Activated T-helper 1 cell treated with Interleukin-2 at 50 U/mL for 16 hours (primary cell): Measurements from ENCODE around the gene SFI1.
A peak's percentile ranks its signal among the peaks of the same experiment; 100 is the strongest.
"Not testable (repeated sequence)": the region's sequence is repeated elsewhere in the genome, so short reads cannot be mapped to it uniquely, and the experiment has no call there.

Source experiments
- DNase-seq: peaks from one replicate; pipeline ENCODE4 v3.0.0-alpha.2; 2020; ENCODE audit warnings: low read depth

SFI1 gene

GRCh38 chr22:31639436-31640039 is 143.2 kb downstream of the SFI1 start:
- no peak for DNase-seq

- no peak for DNase-seq
These were observed 150.1 kb downstream of the SFI1 start for GRCh38 chr22:31646186-31647019.

GRCh38 chr22:31647066-31647465 is 150.7 kb downstream of the SFI1 start:
- DNase-seq = no peak

- no peak for DNase-seq
These were observed 151.4 kb downstream of the SFI1 start for GRCh38 chr22:31647523-31648320.

GRCh38 chr22:31650391-31650790 is 154.1 kb downstream of the SFI1 start:
- DNase-seq = no peak

- DNase-seq = no peak
These were observed 155.3 kb downstream of the SFI1 start for GRCh38 chr22:31651664-31652063.

- no peak for DNase-seq
These were observed 155.8 kb downstream of the SFI1 start for GRCh38 chr22:31652088-31652487.

GRCh38 chr22:31652911-31653684 is 156.8 kb downstream of the SFI1 start:
- no peak for DNase-seq

- no peak for DNase-seq
These were observed 157.6 kb downstream of the SFI1 start for GRCh38 chr22:31653944-31654343.

- no peak for DNase-seq
These were observed 158.1 kb downstream of the SFI1 start for GRCh38 chr22:31654408-31654807.

- no peak for DNase-seq
These were observed 162.9 kb downstream of the SFI1 start for GRCh38 chr22:31659246-31659645.

GRCh38 chr22:31660860-31661341 is 164.6 kb downstream of the SFI1 start:
- not testable (repeated sequence) for DNase-seq

- peak; percentile 94 for DNase-seq
These were observed 165.7 kb downstream of the SFI1 start, which contains the start of gene PISD for GRCh38 chr22:31661851-31662667. Gene PISD (minus strand): TSS chr22:31662215. CDS start chr22:31662208, 7 bp downstream.

- DNase-seq = no peak
These were observed 166.3 kb downstream of the SFI1 start for GRCh38 chr22:31662668-31663037.
